Measurements from ENCODE around the gene CLSTN2. TPM values are rescaled to one million over a fixed set of nuclear protein-coding genes. Genes with fewer than 3 reads are reported as not detected.

CLSTN2 gene
- total RNA-seq, 1 donor from 2014 or later: not detected

- Mint-ChIP-seq H3K9me3 (peaks cover 11% of the 10 kb centered on the region), H3K27me3 (peaks cover 28% of the 10 kb centered on the region), H3K4me3 (no peak overlapping the region), H3K4me1 (no peaks in the 10 kb centered on the region), H3K36me3 (ENCODE audit: low read depth) (no peaks in the 10 kb centered on the region), H3K27ac (no peak overlapping the region)
- DNase-seq: no peak
- ATAC-seq (ENCODE audit: low read depth): no peak
- POLR2A ChIA-PET: no interaction called here
- no peak for TF ChIP-seq CTCF (IDR thresholded peaks at IDR 0.05)
- CTCF ChIA-PET: no interaction called here
- intact Hi-C loops (cut with micrococcal nuclease): no loop called here
These were observed 587.8 kb downstream of the CLSTN2 start for GRCh38 chr3:140522653-140523380.

- Mint-ChIP-seq H3K36me3 (ENCODE audit: low read depth) (no peaks in the 10 kb centered on the region), H3K9me3 (peaks cover 10% of the 10 kb centered on the region), H3K4me3 (no peak overlapping the region), H3K4me1 (no peaks in the 10 kb centered on the region), H3K27ac (no peak overlapping the region), H3K27me3 (peaks cover 26% of the 10 kb centered on the region)
- ChIA-PET CTCF (no interaction called here), POLR2A (no interaction called here)
- TF ChIP-seq CTCF (IDR thresholded peaks at IDR 0.05): no peak
- DNase-seq (no peak), ATAC-seq (ENCODE audit: low read depth) (no peak)
- intact Hi-C loops (cut with micrococcal nuclease): no loop called here
These were observed 588.6 kb downstream of the CLSTN2 start for GRCh38 chr3:140523600-140523999.

- H3K36me3 Mint-ChIP-seq (ENCODE audit: low read depth): no peaks in the 10 kb centered on the region
- CTCF ChIA-PET: no interaction called here
- POLR2A ChIA-PET: no interaction called here
- H3K27me3 Mint-ChIP-seq: peaks cover 15% of the 10 kb centered on the region
- ATAC-seq (ENCODE audit: low read depth): no peak
- H3K9me3 Mint-ChIP-seq: no peaks in the 10 kb centered on the region
- DNase-seq: no peak
- H3K27ac Mint-ChIP-seq: no peak overlapping the region
- TF ChIP-seq CTCF (IDR thresholded peaks at IDR 0.05): no peak
- no peak overlapping the region for H3K4me3 Mint-ChIP-seq
- H3K4me1 Mint-ChIP-seq: no peaks in the 10 kb centered on the region
- intact Hi-C loops (cut with micrococcal nuclease): no loop called here
These were observed 592.2 kb downstream of the CLSTN2 start for GRCh38 chr3:140527156-140527555.

- no peak overlapping the region for H3K4me3 Mint-ChIP-seq
- peaks cover 8% of the 10 kb centered on the region for H3K27me3 Mint-ChIP-seq
- TF ChIP-seq CTCF (IDR thresholded peaks at IDR 0.05): no peak
- H3K9me3 Mint-ChIP-seq: peaks cover 3% of the 10 kb centered on the region
- DNase-seq (no peak), ATAC-seq (ENCODE audit: low read depth) (no peak)
- H3K4me1 Mint-ChIP-seq: no peaks in the 10 kb centered on the region
- intact Hi-C loops (cut with micrococcal nuclease): no loop called here
- ChIA-PET CTCF (no interaction called here), POLR2A (no interaction called here)
- H3K27ac Mint-ChIP-seq: no peak overlapping the region
- H3K36me3 Mint-ChIP-seq (ENCODE audit: low read depth): no peaks in the 10 kb centered on the region
These were observed 594.1 kb downstream of the CLSTN2 start for GRCh38 chr3:140529096-140529495.

GRCh38 chr3:140529558-140529957, 594.6 kb downstream of the CLSTN2 start:
- no peak for DNase-seq
- H3K4me1 Mint-ChIP-seq: no peaks in the 10 kb centered on the region
- no peak for TF ChIP-seq CTCF (IDR thresholded peaks at IDR 0.05)

More at GRCh38 chr3:140529558-140529957, 594.6 kb downstream of the CLSTN2 start:
- ChIA-PET CTCF (no interaction called here), POLR2A (no interaction called here)
- peaks cover 3% of the 10 kb centered on the region for H3K9me3 Mint-ChIP-seq
- no peaks in the 10 kb centered on the region for H3K36me3 Mint-ChIP-seq (ENCODE audit: low read depth)
- H3K27ac Mint-ChIP-seq: no peak overlapping the region
- intact Hi-C loops (cut with micrococcal nuclease): no loop called here
- H3K27me3 Mint-ChIP-seq: peaks cover 6% of the 10 kb centered on the region
- H3K4me3 Mint-ChIP-seq: no peak overlapping the region
- no peak for ATAC-seq (ENCODE audit: low read depth)

Measured in activated B cell treated with CpG ODN at 0.5 μM for 24 hours (primary cell).